A549 treated with Mapracorat at 1 μM for 4 hours (cell line): ENCODE measurements around the gene CPA4. TPM values are rescaled to one million over a fixed set of nuclear protein-coding genes. Genes with fewer than 3 reads are reported as not detected.

ENCODE experiments used
- total RNA-seq: library from RNA; stranded (reverse); fragments of 200-300 nt; extraction: Qiagen RNA extraction; gene quantifications from 5 replicates; pipeline ENCODE4 v1.2.3, GENCODE V29; 2022

CPA4 gene, protein sequence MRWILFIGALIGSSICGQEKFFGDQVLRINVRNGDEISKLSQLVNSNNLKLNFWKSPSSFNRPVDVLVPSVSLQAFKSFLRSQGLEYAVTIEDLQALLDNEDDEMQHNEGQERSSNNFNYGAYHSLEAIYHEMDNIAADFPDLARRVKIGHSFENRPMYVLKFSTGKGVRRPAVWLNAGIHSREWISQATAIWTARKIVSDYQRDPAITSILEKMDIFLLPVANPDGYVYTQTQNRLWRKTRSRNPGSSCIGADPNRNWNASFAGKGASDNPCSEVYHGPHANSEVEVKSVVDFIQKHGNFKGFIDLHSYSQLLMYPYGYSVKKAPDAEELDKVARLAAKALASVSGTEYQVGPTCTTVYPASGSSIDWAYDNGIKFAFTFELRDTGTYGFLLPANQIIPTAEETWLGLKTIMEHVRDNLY
- total RNA-seq, result 3.3 to 5.3 TPM (median 4.3 TPM) in 5 replicates

GRCh38 chr7:130292682-130293257 is at the start of gene CPA4:
Gene CPA4, plus strand, starts transcription at chr7:130293161. Its CDS starts 20 bp downstream, at chr7:130293181.

DNA sequence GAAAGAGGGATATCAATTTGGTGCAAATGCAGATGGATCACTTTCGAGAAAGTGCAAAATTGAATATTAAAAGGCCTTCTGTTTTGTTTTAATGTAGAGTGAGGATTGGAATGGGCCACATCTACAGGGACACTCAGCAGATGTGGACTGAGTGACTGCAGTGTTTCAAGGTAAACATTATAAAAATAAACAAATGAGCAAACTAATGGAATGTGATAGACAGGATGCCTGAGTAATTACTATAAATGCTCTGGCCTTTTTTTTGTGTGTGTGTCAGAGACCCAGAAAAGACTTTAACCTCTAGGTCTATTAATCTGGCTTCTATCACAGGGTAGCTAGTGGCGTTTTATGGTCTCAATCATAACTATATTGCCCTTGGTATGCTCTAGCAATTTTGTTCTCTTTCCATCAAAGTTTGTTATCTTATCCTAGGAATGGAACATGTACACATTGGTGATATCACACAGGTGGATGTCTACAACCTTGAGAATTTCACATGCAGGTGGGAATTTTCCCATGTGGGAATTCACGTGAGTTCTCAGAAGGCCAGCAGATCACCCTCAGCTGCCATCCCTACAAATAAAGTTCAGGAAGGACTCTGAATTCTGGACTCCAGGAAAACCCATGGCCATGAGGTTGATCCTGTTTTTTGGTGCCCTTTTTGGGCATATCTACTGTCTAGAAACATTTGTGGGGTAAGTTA is 26.6 kb upstream of the CPA4 start, which contains the start of gene CPA2:
Gene CPA2, plus strand, starts transcription at position 606 of the 703 bp plus-strand sequence. Its CDS starts 19 bp downstream, at position 625.

GRCh38 chr7:130344271-130344866 is 51.4 kb downstream of the CPA4 start, which contains the start of gene CPA5:
Gene CPA5, plus strand, starts transcription at chr7:130344816. Its CDS starts 1,670 bp downstream, at chr7:130346486.

Other genes with a start within 250 kb of the CPA4 start
- 24.1 to 28.3 TPM (median 25.2 TPM) in 5 replicates for gene ZC3HC1, start 241.8 kb upstream of the CPA4 start, total RNA-seq
- gene KLHDC10, start 222.6 kb upstream of the CPA4 start, total RNA-seq, result 9.9 to 15.7 TPM (median 13.6 TPM) in 5 replicates
- 12.0 to 15.9 TPM (median 14.2 TPM) in 5 replicates for gene TMEM209, start 87.8 kb upstream of the CPA4 start, total RNA-seq
- not detected in 5 replicates for gene SSMEM1, start 85.3 kb upstream of the CPA4 start, total RNA-seq
- gene CPA2, start 26.3 kb upstream of the CPA4 start, total RNA-seq, result 0.09 TPM in 1 of 5 replicates, not detected in the others
- gene CPA5, start 51.7 kb downstream of the CPA4 start, total RNA-seq, result not detected in 5 replicates
- not detected in 5 replicates for gene CPA1, start 87.3 kb downstream of the CPA4 start, total RNA-seq
- gene CEP41, start 147.9 kb downstream of the CPA4 start, total RNA-seq, result 10.4 to 13.8 TPM (median 11.6 TPM) in 5 replicates
- gene MEST, start 198.9 kb downstream of the CPA4 start, total RNA-seq, result 31.8 to 45.2 TPM (median 36.6 TPM) in 5 replicates